Measurements from ENCODE around the gene CMTM5.
"Not testable (repeated sequence)": the region's sequence is repeated elsewhere in the genome, so short reads cannot be mapped to it uniquely, and the experiment has no call there.

DNA sequence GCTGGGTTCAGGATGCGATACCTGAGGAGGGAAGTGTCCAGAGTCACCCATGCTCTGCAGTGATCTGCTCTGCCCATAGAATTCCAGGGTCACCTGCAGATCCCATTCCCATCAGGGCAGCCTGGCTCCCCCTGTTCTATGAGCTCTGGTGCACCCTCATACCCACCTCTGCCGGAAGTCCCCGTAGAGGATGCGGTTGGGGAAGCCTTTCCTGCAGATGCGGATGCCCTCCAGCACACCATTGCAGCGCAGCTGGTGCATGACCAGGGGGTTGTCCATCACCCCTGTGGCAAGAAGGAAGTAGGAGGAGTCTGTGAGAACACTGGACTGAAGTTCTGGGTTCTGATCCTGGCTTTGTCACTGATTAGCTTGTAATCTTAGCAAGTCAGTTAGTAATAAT is 49.0 kb downstream of the CMTM5 start:
- not testable (repeated sequence) for TF ChIP-seq POLR2A, TAF1, POLR2AphosphoS5 (IDR thresholded peaks at IDR 0.05; ENCODE audit: low read depth, low read length)
